GM19035 (cell line): ENCODE results near the gene SEMA6A.
"Not testable (repeated sequence)": the region's sequence is repeated elsewhere in the genome, so short reads cannot be mapped to it uniquely, and the experiment has no call there.

Experiments
- ATAC-seq: cut with Tn5 transposase; IDR thresholded peaks from one replicate; pipeline ENCODE4 v1.9.1; 2021; ENCODE audit not compliant: unreplicated experiment

Gene SEMA6A

GRCh38 chr5:116550082-116550481 is 24.5 kb downstream of the SEMA6A start:
- no peak for ATAC-seq

GRCh38 chr5:116546743-116547124 is 27.9 kb downstream of the SEMA6A start:
- no peak for ATAC-seq

- ATAC-seq: no peak
Measured at GRCh38 chr5:116546033-116546742, 28.4 kb downstream of the SEMA6A start.

GRCh38 chr5:116545465-116545864 is 29.2 kb downstream of the SEMA6A start:
- not testable (repeated sequence) for ATAC-seq

- ATAC-seq: no peak
Measured at GRCh38 chr5:116544531-116545241, 29.9 kb downstream of the SEMA6A start.

GRCh38 chr5:116543501-116543900 is 31.1 kb downstream of the SEMA6A start:
- no peak for ATAC-seq

- ATAC-seq: no peak
Measured at GRCh38 chr5:116542619-116543018, 32.0 kb downstream of the SEMA6A start.

GRCh38 chr5:116539222-116539621 is 35.4 kb downstream of the SEMA6A start:
- ATAC-seq: no peak

- ATAC-seq: no peak
Measured at GRCh38 chr5:116536316-116537083, 38.1 kb downstream of the SEMA6A start.

- no peak for ATAC-seq
Measured at GRCh38 chr5:116534964-116535651, 39.5 kb downstream of the SEMA6A start.

- ATAC-seq: no peak
Measured at GRCh38 chr5:116532762-116533525, 41.7 kb downstream of the SEMA6A start.

- ATAC-seq: no peak
Measured at GRCh38 chr5:116531635-116532034, 43.0 kb downstream of the SEMA6A start.

GRCh38 chr5:116531117-116531516 is 43.5 kb downstream of the SEMA6A start:
- ATAC-seq: no peak

- no peak for ATAC-seq
Measured at GRCh38 chr5:116530276-116530675, 44.3 kb downstream of the SEMA6A start.

- ATAC-seq: no peak
Measured at GRCh38 chr5:116529615-116530014, 45.0 kb downstream of the SEMA6A start.

GRCh38 chr5:116528519-116529234 is 45.9 kb downstream of the SEMA6A start:
- no peak for ATAC-seq

GRCh38 chr5:116527582-116527981 is 47.0 kb downstream of the SEMA6A start:
- no peak for ATAC-seq

GRCh38 chr5:116525674-116526073 is 48.9 kb downstream of the SEMA6A start:
- ATAC-seq: no peak

GRCh38 chr5:116524966-116525365 is 49.7 kb downstream of the SEMA6A start:
- ATAC-seq: no peak
